H1 (cell line): ENCODE results near the gene GNB1L.

Experiments
- CEBPB ChIP-seq: IDR thresholded peaks from 2 replicates; pipeline ENCODE4 v1.6.1; 2012; ENCODE audit warnings: low read depth, low read length
- CREB1 ChIP-seq: IDR thresholded peaks from 2 replicates; pipeline ENCODE4 v1.6.1; 2012; ENCODE audit warnings: inconsistent platforms
- EZH2 ChIP-seq: fragments of 200-600 bp; sonication (generic); IDR thresholded peaks from 2 replicates; pipeline ENCODE4 v1.7.1; 2012; ENCODE audit warnings: low read depth, mild to moderate bottlenecking, moderate library complexity, low read length, inconsistent platforms; ENCODE audit not compliant: severe bottlenecking
- HDAC6 ChIP-seq: IDR thresholded peaks from one replicate; pipeline ENCODE4 v1.7.1; 2012; ENCODE audit warnings: low read depth, mild to moderate bottlenecking, inconsistent platforms, low read length, moderate library complexity
- KDM1A ChIP-seq: fragments of 200-600, 300-600 bp; sonication (generic); IDR thresholded peaks from 2 replicates; pipeline ENCODE4 v1.7.1; 2016; ENCODE audit warnings: mild to moderate bottlenecking, low read length, borderline replicate concordance
- POLR2A ChIP-seq, 2 experiments: IDR thresholded peaks; 1 replicate in 1 of 2; 2 replicates in 1 of 2; pipeline ENCODE4 v1.6.1; 2011; ENCODE audit warnings: low read depth in 2 of 2, low read length in 2 of 2, mild to moderate bottlenecking in 2 of 2; ENCODE audit errors: control extremely low read depth in 1 of 2
- POLR2AphosphoS5 ChIP-seq: IDR thresholded peaks from 2 replicates; pipeline ENCODE4 v1.6.1; 2011; ENCODE audit warnings: low read depth, low read length
- RNF2 ChIP-seq: fragments of 200-900, 300-1000 bp; sonication (generic); IDR thresholded peaks from 2 replicates; pipeline ENCODE4 v1.7.1; 2016; ENCODE audit warnings: borderline replicate concordance, low read depth, mild to moderate bottlenecking, antibody characterized with exemption, low read length; ENCODE audit not compliant: poor library complexity, severe bottlenecking; ENCODE audit errors: missing control alignments
- SP4 ChIP-seq: IDR thresholded peaks from 2 replicates; pipeline ENCODE4 v1.6.1; 2012; ENCODE audit warnings: low read length, inconsistent platforms
- TBP ChIP-seq: IDR thresholded peaks from 2 replicates; pipeline ENCODE4 v1.6.1; 2011; ENCODE audit warnings: low read depth, low read length, improper control_type of control experiment
- TEAD4 ChIP-seq: IDR thresholded peaks from 2 replicates; pipeline ENCODE4 v1.6.1; 2012; ENCODE audit warnings: low read depth, low read length, inconsistent platforms, mixed read lengths
- TF ChIP-seq, protein P1 (sequence below), 3 experiments: IDR thresholded peaks; 1 replicate in 2 of 3; 2 replicates in 1 of 3; pipeline versions ENCODE4 v1.5.1 to v1.6.1; 2011; ENCODE audit warnings: low read length in 3 of 3, mild to moderate bottlenecking in 3 of 3, inconsistent platforms in 2 of 3, low read depth in 1 of 3, moderate library complexity in 1 of 3; ENCODE audit not compliant: insufficient read depth in 1 of 3; ENCODE audit errors: control extremely low read depth in 1 of 3
- TF ChIP-seq, protein P2 (sequence below): IDR thresholded peaks from 2 replicates; pipeline ENCODE4 v1.6.1; 2012; ENCODE audit warnings: inconsistent platforms

DNA sequence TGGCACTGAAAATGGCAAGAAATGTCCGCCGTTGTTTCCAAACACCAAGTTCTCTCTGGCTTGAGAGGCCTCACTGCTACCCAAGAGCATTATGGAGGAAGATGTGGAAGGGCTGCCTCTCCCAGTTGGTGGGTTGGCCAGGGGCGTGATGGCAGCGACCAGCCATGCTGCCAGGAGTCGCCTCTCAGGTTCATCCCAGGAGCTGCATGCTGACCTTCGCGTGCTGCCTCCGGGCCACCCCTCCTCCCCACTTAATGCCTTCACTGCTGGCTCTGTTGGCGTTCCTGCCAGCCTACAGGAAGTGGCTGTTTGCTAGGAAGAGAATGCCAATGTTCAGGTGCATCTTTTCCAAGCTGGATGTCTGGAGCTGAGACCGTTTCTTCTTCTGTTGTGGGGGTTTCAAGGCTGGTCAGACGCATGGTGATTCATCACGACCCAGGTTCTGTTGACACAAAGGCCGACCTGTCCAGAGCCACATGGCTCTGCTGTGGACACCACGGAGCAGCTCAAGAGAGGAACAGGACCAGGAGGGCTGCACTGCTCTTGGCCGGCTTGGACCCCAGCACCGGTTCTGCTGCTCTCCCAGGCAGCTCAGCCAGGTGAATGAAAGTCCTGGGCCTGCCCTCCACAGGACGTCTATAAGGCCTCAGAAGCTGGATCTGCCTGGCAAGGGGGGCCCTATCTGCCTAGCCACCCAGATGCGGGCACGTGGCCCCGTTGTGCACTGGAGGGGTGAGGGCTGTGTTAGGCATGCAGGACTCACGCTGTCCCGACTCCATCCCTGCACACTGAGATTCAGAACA lies 69.0 kb downstream of the GNB1L start:
- TF ChIP-seq, protein P1, sequence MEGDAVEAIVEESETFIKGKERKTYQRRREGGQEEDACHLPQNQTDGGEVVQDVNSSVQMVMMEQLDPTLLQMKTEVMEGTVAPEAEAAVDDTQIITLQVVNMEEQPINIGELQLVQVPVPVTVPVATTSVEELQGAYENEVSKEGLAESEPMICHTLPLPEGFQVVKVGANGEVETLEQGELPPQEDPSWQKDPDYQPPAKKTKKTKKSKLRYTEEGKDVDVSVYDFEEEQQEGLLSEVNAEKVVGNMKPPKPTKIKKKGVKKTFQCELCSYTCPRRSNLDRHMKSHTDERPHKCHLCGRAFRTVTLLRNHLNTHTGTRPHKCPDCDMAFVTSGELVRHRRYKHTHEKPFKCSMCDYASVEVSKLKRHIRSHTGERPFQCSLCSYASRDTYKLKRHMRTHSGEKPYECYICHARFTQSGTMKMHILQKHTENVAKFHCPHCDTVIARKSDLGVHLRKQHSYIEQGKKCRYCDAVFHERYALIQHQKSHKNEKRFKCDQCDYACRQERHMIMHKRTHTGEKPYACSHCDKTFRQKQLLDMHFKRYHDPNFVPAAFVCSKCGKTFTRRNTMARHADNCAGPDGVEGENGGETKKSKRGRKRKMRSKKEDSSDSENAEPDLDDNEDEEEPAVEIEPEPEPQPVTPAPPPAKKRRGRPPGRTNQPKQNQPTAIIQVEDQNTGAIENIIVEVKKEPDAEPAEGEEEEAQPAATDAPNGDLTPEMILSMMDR (IDR thresholded peaks at IDR 0.05; ENCODE audit: control extremely low read depth in 1 of 3, insufficient read depth in 1 of 3, low read depth in 1 of 3, low read length in 3 of 3) = no peak
- TF ChIP-seq TBP (no peak), POLR2AphosphoS5 (no peak), HDAC6 (no peak), SP4 (no peak), KDM1A (no peak), TEAD4 (no peak), EZH2 (no peak), CREB1 (no peak), CEBPB (no peak), RNF2 (no peak), POLR2A (IDR thresholded peaks at IDR 0.05; ENCODE audit: control extremely low read depth in 1 of 2, low read depth in 2 of 2, low read length in 2 of 2) (no peak)
- TF ChIP-seq, protein P2, sequence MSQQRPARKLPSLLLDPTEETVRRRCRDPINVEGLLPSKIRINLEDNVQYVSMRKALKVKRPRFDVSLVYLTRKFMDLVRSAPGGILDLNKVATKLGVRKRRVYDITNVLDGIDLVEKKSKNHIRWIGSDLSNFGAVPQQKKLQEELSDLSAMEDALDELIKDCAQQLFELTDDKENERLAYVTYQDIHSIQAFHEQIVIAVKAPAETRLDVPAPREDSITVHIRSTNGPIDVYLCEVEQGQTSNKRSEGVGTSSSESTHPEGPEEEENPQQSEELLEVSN = no peak
